Parathyroid adenoma (tissue), 2 donors: ENCODE results near the gene FBXW11.

Source experiments
- H2AFZ ChIP-seq: fragments of 300-600 bp; sonication (generic); one replicate; pipeline ENCODE4 v1.7.0; 2017; ENCODE audit warnings: antibody characterized with exemption, mild to moderate bottlenecking
- H3K27ac ChIP-seq: fragments of 300-600 bp; sonication (generic); one replicate; pipeline ENCODE4 v1.7.0; 2017
- H3K27me3 ChIP-seq: fragments of 300-600 bp; sonication (generic); one replicate; pipeline ENCODE4 v1.7.0; 2017; ENCODE audit warnings: low read length; ENCODE audit not compliant: control insufficient read depth, insufficient read depth
- H3K36me3 ChIP-seq: fragments of 300-600 bp; sonication (generic); one replicate; pipeline ENCODE4 v1.7.0; 2017; ENCODE audit warnings: low read length; ENCODE audit not compliant: control insufficient read depth, insufficient read depth
- H3K4me1 ChIP-seq: fragments of 300-600 bp; sonication (generic); one replicate; pipeline ENCODE4 v1.7.0; 2017; ENCODE audit warnings: control low read depth
- H3K4me2 ChIP-seq: fragments of 300-600 bp; sonication (generic); one replicate; pipeline ENCODE4 v1.7.0; 2017; ENCODE audit warnings: low read length
- H3K4me3 ChIP-seq: fragments of 300-600 bp; sonication (generic); one replicate; pipeline ENCODE4 v1.7.0; 2017; ENCODE audit warnings: low read depth, low read length
- H3K79me2 ChIP-seq: fragments of 300-600 bp; sonication (generic); one replicate; pipeline ENCODE4 v1.7.0; 2017; ENCODE audit warnings: control low read depth
- H3K9ac ChIP-seq: fragments of 300-600 bp; sonication (generic); one replicate; pipeline ENCODE4 v1.7.0; 2017; ENCODE audit warnings: mild to moderate bottlenecking
- H3K9me3 ChIP-seq: fragments of 300-600 bp; sonication (generic); one replicate; pipeline ENCODE4 v1.7.0; 2017; ENCODE audit warnings: low read length; ENCODE audit not compliant: control insufficient read depth
- CTCF ChIP-seq: fragments of 300-600 bp; sonication (generic); IDR thresholded peaks from one replicate; pipeline ENCODE4 v1.7.0; 2017; ENCODE audit warnings: antibody characterized with exemption, mild to moderate bottlenecking
- donor health status: primary hyperparathyroidism.

The FBXW11 gene

GRCh38 chr5:172006321-172007174 is at the start of gene FBXW11:
Gene FBXW11, minus strand, starts transcription at chr5:172006638. Its CDS starts 136 bp downstream, at chr5:172006502.
- Histone ChIP-seq H3K4me2 (peak within 1 kb of the TSS; percentile 82), H3K9ac (peak within 1 kb of the TSS; percentile 93), H3K4me1 (peaks cover 18% of the 10 kb centered on the region), H3K79me2 (peaks cover 37% of the 10 kb centered on the region), H3K27me3 (no peaks in the 10 kb centered on the region), H3K27ac (peak within 1 kb of the TSS; percentile 95), H3K36me3 (no peaks in the 10 kb centered on the region), H3K4me3 (peak within 1 kb of the TSS; percentile 83), H3K9me3 (no peaks in the 10 kb centered on the region), H2AFZ (peak within 1 kb of the TSS; percentile 99)
- TF ChIP-seq CTCF, result peak; percentile 2

GRCh38 chr5:172055996-172056395 is 49.6 kb upstream of the FBXW11 start:
- H3K4me3 ChIP-seq, result no peak overlapping the region
- TF ChIP-seq CTCF, result no peak
- H3K9ac ChIP-seq, result no peak overlapping the region
- no peak overlapping the region for H2AFZ ChIP-seq
- no peak overlapping the region for H3K4me2 ChIP-seq
- no peaks in the 10 kb centered on the region for H3K9me3 ChIP-seq
- H3K27me3 ChIP-seq, result no peaks in the 10 kb centered on the region
- peaks cover 24% of the 10 kb centered on the region for H3K4me1 ChIP-seq
- no peaks in the 10 kb centered on the region for H3K79me2 ChIP-seq
- no peaks in the 10 kb centered on the region for H3K36me3 ChIP-seq
- no peak overlapping the region for H3K27ac ChIP-seq

GRCh38 chr5:172055421-172055820 is 49.0 kb upstream of the FBXW11 start:
- Histone ChIP-seq H3K4me3 (no peak overlapping the region), H3K9ac (no peak overlapping the region), H3K36me3 (no peaks in the 10 kb centered on the region), H3K4me1 (peaks cover 29% of the 10 kb centered on the region), H2AFZ (no peak overlapping the region), H3K27ac (no peak overlapping the region), H3K4me2 (no peak overlapping the region), H3K79me2 (no peaks in the 10 kb centered on the region), H3K9me3 (no peaks in the 10 kb centered on the region), H3K27me3 (no peaks in the 10 kb centered on the region)
- no peak for TF ChIP-seq CTCF

GRCh38 chr5:172054611-172055153 is 48.2 kb upstream of the FBXW11 start:
- H3K4me3 ChIP-seq, result no peak overlapping the region
- H3K36me3 ChIP-seq, result no peaks in the 10 kb centered on the region
- no peaks in the 10 kb centered on the region for H3K79me2 ChIP-seq
- H3K4me2 ChIP-seq, result no peak overlapping the region
- H3K27me3 ChIP-seq, result no peaks in the 10 kb centered on the region
- no peak overlapping the region for H3K27ac ChIP-seq
- no peaks in the 10 kb centered on the region for H3K9me3 ChIP-seq
- H2AFZ ChIP-seq, result no peak overlapping the region
- H3K9ac ChIP-seq, result no peak overlapping the region
- no peak for TF ChIP-seq CTCF
- H3K4me1 ChIP-seq, result peaks cover 29% of the 10 kb centered on the region
